Ramos (cell line): ENCODE measurements around the gene LHX6.

Experiments
- in situ Hi-C: fragments of 300-500 bp; cut with MboI; formaldehyde crosslinking; loops from one replicate; pipeline ENCODE4 v1.14.3; 2022; ENCODE audit warnings: low sequenced_read_pairs; ENCODE audit not compliant: unreplicated experiment

Gene LHX6

DNA sequence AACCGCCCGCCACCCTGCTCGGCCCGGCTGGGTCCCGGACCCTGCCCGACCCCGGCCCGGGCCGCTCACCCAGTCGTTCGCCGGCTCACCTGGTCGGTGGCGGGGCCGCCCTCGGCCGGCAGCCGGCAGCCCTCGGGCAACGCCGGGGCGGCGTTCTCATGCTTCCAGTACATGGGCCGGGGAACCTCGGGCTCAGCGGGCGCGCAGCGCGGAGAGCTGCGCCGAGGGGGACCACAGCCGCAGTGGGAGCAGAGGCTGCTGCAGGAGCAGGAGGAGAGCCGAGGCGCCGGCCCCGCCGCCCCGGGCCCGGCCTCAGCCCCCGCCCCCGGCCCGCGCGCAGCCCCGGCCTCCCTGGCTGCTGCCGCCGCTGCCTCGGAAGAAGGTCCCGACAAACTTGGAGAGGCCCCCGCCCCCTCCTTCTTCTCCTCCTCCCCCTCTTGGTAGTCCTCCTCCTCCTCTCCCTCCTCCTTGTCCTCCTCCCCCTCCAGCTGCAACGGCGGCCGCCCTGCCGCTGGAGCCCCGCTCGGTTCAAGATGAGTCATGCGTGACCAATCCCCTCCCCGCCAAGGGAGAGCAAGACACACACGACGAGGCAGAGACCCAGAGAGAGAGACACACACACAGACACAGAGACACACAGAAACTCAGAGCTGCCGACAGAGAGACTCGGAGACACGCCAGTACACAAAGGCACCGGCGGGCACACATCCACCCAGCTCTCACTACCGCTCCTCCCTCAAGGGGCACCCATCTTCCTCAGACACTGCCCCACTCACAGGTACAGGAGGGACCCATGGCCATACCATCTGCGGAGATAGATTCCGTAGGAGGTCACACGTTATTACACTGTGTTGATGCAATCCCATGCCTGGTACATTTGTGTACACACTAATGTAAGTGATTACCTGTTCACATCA is at the start of gene LHX6:
Gene LHX6 (minus strand): TSS at position 390 of the 917 bp plus-strand sequence. CDS start 217 bp downstream, at position 173.
- in situ Hi-C loops, result no loop called here

GRCh38 chr9:122277285-122277897 is 48.6 kb upstream of the LHX6 start:
- in situ Hi-C loops, result no loop called here

DNA sequence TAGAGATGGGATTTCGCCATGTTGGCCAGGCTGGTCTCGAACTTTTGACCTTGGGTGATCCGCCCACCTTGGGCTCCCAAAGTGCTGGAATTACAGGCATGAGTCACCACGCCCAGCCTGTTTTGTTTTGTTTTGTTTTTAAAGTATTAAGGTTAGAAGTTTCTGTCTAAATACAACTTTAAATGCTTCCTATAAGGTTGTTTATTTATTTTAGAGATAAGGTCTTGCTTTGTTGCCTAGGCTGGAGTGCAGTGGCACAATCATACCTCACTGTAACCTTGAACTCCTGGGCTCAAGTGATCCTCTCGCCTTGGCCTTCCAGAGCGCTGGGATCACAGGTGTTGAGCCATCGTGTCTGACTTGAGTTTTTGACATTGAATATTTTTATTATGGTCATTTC is 47.3 kb upstream of the LHX6 start:
- in situ Hi-C loops, result no loop called here

DNA sequence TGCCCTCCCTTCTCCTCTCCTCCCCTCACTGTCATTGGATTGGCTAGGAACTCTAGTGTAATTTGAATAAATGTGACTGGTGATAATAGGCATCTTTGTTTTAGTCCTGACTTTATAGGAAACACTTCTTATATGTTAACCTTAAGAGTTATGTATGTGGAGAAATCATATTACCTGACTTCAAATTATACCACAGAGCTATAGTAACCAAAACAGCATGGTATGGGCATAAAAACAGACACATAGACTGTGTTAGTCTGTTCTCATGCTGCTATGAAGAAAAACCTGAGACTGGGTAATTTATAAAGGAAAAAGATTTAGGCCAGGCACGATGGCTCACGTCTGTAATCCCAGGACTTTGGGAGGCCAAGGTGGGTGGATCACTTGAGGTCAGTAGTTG is 45.3 kb upstream of the LHX6 start:
- in situ Hi-C loops, result no loop called here

DNA sequence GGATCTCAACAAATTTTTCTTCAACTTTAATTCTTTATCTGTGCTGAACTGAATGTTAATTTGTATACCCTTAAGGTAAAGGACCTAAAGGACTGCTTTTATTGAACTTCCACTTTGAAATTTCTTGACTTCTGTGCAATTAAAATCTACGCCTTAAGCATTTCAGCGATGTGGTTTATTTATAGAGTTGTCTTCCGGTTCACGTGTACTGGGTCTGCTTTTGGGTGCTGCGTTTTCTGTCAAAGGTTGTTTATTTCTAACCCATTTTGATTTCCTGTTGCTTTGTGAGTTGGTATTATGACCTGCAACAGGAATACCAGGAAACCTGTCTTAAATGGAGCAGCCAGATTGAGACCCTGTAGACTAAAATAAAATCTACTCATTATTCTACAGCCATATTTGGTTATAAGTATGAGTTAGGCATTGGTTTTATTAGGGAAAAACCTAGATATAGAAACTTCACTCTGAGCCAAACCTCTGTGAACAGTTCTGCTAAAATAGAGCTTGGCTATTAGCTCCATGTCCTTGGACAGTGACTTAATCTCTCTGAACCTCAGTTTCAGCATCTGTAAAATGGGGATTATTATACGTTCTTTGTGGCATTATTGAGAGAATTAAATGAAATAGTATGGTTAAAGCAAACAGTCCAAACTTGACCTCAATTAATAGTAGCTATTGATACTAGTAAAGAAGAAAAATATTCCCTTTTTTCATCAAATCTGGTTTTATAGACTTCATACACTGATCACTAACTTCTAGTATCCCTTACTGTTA is 39.5 kb upstream of the LHX6 start:
- in situ Hi-C loops, result no loop called here

GRCh38 chr9:122265149-122265915 is 36.6 kb upstream of the LHX6 start:
- in situ Hi-C loops, result no loop called here

DNA sequence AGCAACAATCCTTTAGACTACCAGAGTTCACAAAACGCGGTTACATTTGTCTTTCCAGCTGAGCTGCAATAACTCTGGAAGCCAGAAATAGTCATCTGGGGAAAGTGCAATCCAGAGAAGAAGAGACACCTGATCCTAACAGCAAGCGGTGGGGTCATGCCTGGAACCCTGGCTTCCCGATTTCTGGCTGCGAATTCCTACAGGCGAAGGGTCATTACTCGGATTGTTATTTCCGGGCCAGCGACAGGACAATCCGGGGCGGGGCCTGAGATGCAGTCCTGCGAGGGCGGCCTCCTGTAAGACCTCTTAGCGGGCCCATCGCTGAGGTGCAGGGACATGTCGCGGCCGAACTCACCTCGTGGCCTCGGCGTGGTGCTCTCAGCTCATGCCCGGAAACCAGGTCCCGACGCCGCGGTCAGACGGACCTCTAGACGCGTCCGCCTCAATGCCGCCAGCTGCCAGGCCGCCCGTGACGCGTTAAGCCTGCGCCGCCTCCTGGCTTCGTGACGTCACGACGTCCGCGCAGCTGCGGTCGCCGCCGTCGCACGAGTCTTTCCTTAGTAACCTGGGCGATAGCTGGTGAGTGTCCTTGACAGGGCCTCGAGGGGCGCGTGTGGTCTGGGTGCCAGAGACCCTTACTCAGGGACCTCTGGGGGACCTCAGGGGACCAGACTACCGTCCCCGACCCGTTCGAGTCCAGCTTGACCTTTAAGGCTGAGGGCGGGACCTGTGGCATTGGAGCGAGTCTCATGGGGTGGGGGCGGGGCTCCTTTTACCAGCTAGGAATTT is 35.8 kb upstream of the LHX6 start, which contains the start of the genes MRRF and RBM18:
Gene MRRF (plus strand): TSS at position 523 of the 789 bp plus-strand sequence. CDS start 6,010 bp downstream, outside the sequence.
Gene RBM18 (minus strand): TSS at position 481 of the 789 bp plus-strand sequence. CDS start 3,348 bp downstream, outside the sequence.
- in situ Hi-C loops, result no loop called here

DNA sequence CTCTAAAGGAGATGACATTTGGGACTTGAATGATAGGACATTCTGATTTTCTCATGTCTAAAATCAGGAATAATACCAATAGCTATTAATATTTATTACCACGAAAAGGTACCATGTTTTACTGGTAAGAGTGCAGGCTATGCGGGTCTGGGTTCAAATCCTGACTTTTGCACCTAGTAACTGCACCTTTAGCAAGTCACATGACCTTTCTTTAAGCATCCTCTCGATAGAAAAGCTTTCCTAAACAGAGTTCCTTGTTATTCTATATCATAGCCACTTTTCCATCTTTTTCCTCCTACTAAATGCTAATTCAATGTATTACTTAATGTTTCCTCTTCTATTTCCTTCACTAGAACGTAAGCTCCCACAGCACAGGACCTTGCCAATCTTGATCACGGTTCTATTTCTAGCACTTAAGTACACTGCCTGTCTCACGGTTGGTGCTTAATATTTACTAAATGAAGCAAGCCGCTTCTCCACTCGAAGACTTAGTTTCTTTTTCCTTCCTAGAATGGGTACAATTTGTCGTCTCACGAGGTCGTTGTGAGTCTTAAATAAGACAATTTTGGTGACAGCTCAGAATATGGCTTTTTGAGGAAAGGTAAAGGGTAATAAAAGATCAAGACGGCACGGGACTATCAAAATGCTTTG is 35.1 kb upstream of the LHX6 start:
- in situ Hi-C loops, result no loop called here

- in situ Hi-C loops, result no loop called here
Measured at GRCh38 chr9:122262073-122262472, 33.3 kb upstream of the LHX6 start.

- in situ Hi-C loops, result no loop called here
Measured at GRCh38 chr9:122261469-122261881, 32.7 kb upstream of the LHX6 start.

DNA sequence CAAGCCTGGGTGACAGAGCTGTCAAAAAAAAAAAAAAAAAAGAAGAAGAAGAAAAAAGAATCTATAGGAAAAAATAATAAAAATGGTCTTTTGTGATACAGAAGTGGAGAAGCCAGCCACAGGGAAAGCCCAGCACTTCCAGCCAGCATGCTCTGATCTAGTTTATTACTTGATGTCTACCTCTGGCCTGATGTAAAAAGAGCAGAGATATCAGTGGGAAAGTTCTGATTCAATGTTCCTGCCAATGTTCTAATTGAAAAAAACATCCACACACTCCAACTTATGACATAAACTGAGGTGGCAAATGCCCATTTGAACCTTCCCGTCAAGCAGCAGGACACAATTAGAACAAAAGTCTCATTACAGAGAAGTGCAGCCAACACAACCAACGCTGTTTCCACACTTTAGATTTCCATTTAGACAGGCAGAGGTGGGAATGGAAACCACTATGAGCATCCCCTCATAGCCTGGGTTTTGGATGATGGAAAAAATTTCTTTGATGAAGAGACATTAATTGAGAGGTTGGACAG is 30.2 kb upstream of the LHX6 start:
- in situ Hi-C loops, result no loop called here

GRCh38 chr9:122256206-122256605 is 27.4 kb upstream of the LHX6 start:
- in situ Hi-C loops, result no loop called here

DNA sequence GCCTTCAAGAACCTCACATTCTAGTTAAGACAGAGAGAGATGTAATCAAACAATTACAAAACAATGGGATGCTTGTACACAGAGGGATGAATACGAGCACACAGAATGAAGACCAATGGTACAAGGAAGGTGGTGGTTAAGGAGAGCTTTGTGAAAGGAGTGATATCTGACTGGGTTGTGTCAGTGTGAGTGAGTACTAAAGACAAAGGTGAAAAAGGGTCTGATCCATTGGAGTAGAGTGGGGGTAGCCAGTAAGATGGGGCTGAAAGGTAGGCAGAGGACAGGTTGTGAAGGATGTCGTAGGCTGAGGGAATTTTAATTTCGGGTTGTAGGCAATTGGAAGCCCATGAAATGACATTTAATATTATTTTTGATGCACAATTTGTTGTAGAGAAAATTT is 26.0 kb upstream of the LHX6 start:
- in situ Hi-C loops, result no loop called here

DNA sequence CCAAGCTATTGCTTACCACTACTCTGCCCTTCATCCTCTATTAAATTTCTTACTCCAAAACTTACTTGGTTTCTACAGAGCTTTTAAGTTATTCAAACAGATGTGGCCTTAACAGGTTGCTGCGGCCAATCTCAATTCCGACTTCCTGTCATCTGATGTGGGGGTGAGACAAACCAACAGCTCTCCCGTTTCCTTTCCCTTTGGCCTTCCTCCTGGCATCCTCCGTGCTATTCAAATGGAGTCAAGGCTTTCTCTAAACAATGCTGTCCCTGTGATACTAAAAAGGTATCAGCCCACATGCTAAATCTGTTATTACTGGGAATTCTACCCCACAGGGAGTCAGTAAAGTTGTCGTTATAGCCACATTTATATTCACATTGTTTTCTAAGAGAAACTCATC is 24.0 kb upstream of the LHX6 start:
- in situ Hi-C loops, result no loop called here

- in situ Hi-C loops, result no loop called here
Measured at GRCh38 chr9:122251351-122251750, 22.6 kb upstream of the LHX6 start.

- in situ Hi-C loops, result no loop called here
Measured at GRCh38 chr9:122248448-122248865, 19.7 kb upstream of the LHX6 start.

DNA sequence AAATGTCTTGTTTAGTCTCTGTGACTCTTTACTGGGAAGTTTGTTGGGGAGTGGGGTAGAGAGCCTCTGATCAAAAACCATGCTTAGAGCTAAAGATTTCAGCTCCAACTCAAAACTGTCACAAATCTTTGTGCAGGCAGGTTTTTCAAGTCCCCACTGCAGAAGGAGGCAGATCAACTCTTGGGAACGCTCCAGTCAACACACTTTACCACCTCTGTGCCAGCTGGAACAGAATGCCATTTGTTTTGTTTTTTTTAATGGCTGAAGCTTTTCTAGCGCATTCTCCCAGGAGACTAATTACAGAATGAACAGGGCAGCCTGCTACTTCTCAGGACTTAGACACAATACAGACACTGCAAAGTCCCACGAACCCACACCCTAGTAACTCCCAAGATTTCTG is 17.9 kb upstream of the LHX6 start:
- in situ Hi-C loops, result no loop called here

DNA sequence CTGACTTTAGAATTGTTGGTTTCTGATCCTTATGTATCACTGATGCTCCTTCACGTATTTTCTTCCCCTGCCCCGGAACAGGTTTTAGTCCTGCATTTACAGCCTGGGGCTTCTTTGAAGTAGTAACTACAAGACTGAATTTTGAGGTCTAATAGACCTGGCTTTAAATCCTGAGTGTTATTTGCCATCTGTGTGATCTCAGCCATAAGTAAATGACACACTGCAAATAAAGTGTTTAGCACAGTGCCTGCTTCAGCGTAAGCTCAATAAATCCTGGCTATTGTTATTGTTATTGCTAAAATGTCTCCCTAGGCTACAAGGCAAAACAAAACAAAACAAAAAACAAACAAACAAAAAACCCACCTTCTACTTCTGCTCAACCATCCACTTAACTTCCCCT is 15.6 kb upstream of the LHX6 start:
- in situ Hi-C loops, result no loop called here
